Loucy (cell line): Measurements from ENCODE around the gene HIVEP2.

ENCODE experiments used
- H2AFZ ChIP-seq: fragments of 200-600 bp; sonication (generic); 2 replicates; pipeline ENCODE4 v1.6.0; 2016; ENCODE audit warnings: antibody characterized with exemption, mild to moderate bottlenecking, low read length, moderate library complexity
- H3F3A ChIP-seq: fragments of 200-600 bp; 2 replicates; pipeline ENCODE4 v1.6.0; 2016; ENCODE audit warnings: antibody characterized with exemption, low read depth, mild to moderate bottlenecking
- H3K27me3 ChIP-seq: fragments of 200-600 bp; sonication (generic); 2 replicates; pipeline ENCODE4 v1.6.1; 2014; ENCODE audit warnings: low read length, mild to moderate bottlenecking; ENCODE audit not compliant: insufficient read depth, poor library complexity, severe bottlenecking
- H3K36me3 ChIP-seq: fragments of 200-600 bp; sonication (generic); 2 replicates; pipeline ENCODE4 v1.6.1; 2016; ENCODE audit warnings: low read length; ENCODE audit not compliant: insufficient read depth
- H3K4me1 ChIP-seq: fragments of 200-600 bp; sonication (generic); 2 replicates; pipeline ENCODE4 v1.5.1; 2014; ENCODE audit warnings: low read length, mild to moderate bottlenecking; ENCODE audit not compliant: insufficient read depth, poor library complexity, severe bottlenecking
- H3K4me2 ChIP-seq: fragments of 200-600 bp; sonication (generic); 2 replicates; pipeline ENCODE4 v1.6.0; 2014; ENCODE audit warnings: antibody characterized with exemption, low read length, low read depth, mild to moderate bottlenecking; ENCODE audit not compliant: poor library complexity, severe bottlenecking
- H3K4me3 ChIP-seq: fragments of 200-600 bp; sonication (generic); 2 replicates; pipeline ENCODE4 v1.5.1; 2014; ENCODE audit warnings: low read length, mild to moderate bottlenecking, mixed read lengths; ENCODE audit not compliant: poor library complexity, severe bottlenecking
- H3K79me2 ChIP-seq: fragments of 200-600 bp; sonication (generic); 2 replicates; pipeline ENCODE4 v1.6.1; 2014; ENCODE audit warnings: low read length; ENCODE audit not compliant: insufficient read depth
- H3K9ac ChIP-seq: fragments of 200-600 bp; sonication (generic); 2 replicates; pipeline ENCODE4 v1.6.0; 2014; ENCODE audit warnings: mild to moderate bottlenecking, low read depth, low read length, moderate library complexity; ENCODE audit not compliant: poor library complexity, severe bottlenecking
- H3K9me2 ChIP-seq: fragments of 200-600 bp; sonication (generic); replicated peaks from 2 replicates; pipeline ENCODE4 v1.6.1; 2016; ENCODE audit warnings: low read depth, low read length, mixed read lengths
- H3K9me3 ChIP-seq: fragments of 200-600 bp; sonication (generic); 2 replicates; pipeline ENCODE4 v1.6.1; 2014; ENCODE audit warnings: mild to moderate bottlenecking, antibody characterized with exemption, low read length, low read depth; ENCODE audit not compliant: insufficient read depth
- H4K20me1 ChIP-seq: fragments of 200-600 bp; sonication (generic); 2 replicates; pipeline ENCODE4 v1.6.0; 2014; ENCODE audit warnings: antibody characterized with exemption, low read length, mild to moderate bottlenecking; ENCODE audit not compliant: insufficient read depth, poor library complexity, severe bottlenecking
- CTCF ChIP-seq: fragments of 200-600 bp; sonication (generic); conservative IDR thresholded peaks from 2 replicates; pipeline ENCODE4 v1.5.1; 2014; ENCODE audit warnings: mild to moderate bottlenecking, antibody characterized with exemption, low read length
- EZH2phosphoT487 ChIP-seq: fragments of 200-600 bp; IDR thresholded peaks from 2 replicates; pipeline ENCODE4 v1.6.1; 2018; ENCODE audit warnings: antibody characterized with exemption, mild to moderate bottlenecking, moderate library complexity, borderline replicate concordance

Gene HIVEP2

GRCh38 chr6:142796571-142796970, 148.4 kb downstream of the HIVEP2 start:
- no peaks in the 10 kb centered on the region for H3K9me2 ChIP-seq
- peaks cover 9% of the 10 kb centered on the region for H3K4me1 ChIP-seq
- H3K79me2 ChIP-seq = peaks cover 64% of the 10 kb centered on the region
- no peaks in the 10 kb centered on the region for H3K27me3 ChIP-seq
- H4K20me1 ChIP-seq = peaks cover 4% of the 10 kb centered on the region
- peaks cover 1% of the 10 kb centered on the region for H3K36me3 ChIP-seq
- no peaks in the 10 kb centered on the region for H3F3A ChIP-seq
- no peak overlapping the region for H3K4me3 ChIP-seq
- no peak overlapping the region for H2AFZ ChIP-seq
- no peak overlapping the region for H3K4me2 ChIP-seq
- TF ChIP-seq CTCF (no peak), EZH2phosphoT487 (no peak)
- no peak overlapping the region for H3K9ac ChIP-seq
- no peaks in the 10 kb centered on the region for H3K9me3 ChIP-seq

- H3K4me3 ChIP-seq = no peak overlapping the region
- peaks cover 9% of the 10 kb centered on the region for H3K4me1 ChIP-seq
- H4K20me1 ChIP-seq = peaks cover 4% of the 10 kb centered on the region
- H3K9ac ChIP-seq = no peak overlapping the region
- H2AFZ ChIP-seq = no peak overlapping the region
- H3F3A ChIP-seq = no peaks in the 10 kb centered on the region
- H3K4me2 ChIP-seq = no peak overlapping the region
- H3K9me3 ChIP-seq = no peaks in the 10 kb centered on the region
- H3K27me3 ChIP-seq = no peaks in the 10 kb centered on the region
- TF ChIP-seq CTCF (no peak), EZH2phosphoT487 (no peak)
- H3K36me3 ChIP-seq = no peaks in the 10 kb centered on the region; the same call in none of the 2 replicates
- peaks cover 64% of the 10 kb centered on the region for H3K79me2 ChIP-seq
- H3K9me2 ChIP-seq = no peaks in the 10 kb centered on the region
These were observed 149.0 kb downstream of the HIVEP2 start for GRCh38 chr6:142796024-142796423.

GRCh38 chr6:142794424-142794823, 150.6 kb downstream of the HIVEP2 start:
- TF ChIP-seq CTCF (no peak), EZH2phosphoT487 (no peak)
- Histone ChIP-seq H3K9me2 (no peaks in the 10 kb centered on the region), H3K9ac (no peak overlapping the region), H3K4me3 (no peak overlapping the region), H3K27me3 (no peaks in the 10 kb centered on the region), H4K20me1 (peaks cover 4% of the 10 kb centered on the region), H3K4me1 (peaks cover 9% of the 10 kb centered on the region), H3K36me3 (no peaks in the 10 kb centered on the region), H3K4me2 (no peak overlapping the region), H3K79me2 (peaks cover 59% of the 10 kb centered on the region), H3K9me3 (no peaks in the 10 kb centered on the region), H2AFZ (no peak overlapping the region), H3F3A (no peaks in the 10 kb centered on the region)
